Fibroblast of the aortic adventitia (primary cell): Measurements from ENCODE around the gene TELO2. TPM values are rescaled to one million over a fixed set of nuclear protein-coding genes. Genes with fewer than 3 reads are reported as not detected.

Experiments used
- DNase-seq: peaks from one replicate; pipeline ENCODE4 v3.0.0-alpha.2; 2010; ENCODE audit warnings: low read depth
- H3K4me3 ChIP-seq: 2 replicates; pipeline ENCODE4 v1.5.1; 2011; ENCODE audit warnings: low read depth, mild to moderate bottlenecking, control low read depth, low read length, moderate library complexity
- CTCF ChIP-seq: IDR thresholded peaks from 2 replicates; pipeline ENCODE4 v1.5.1; 2011; ENCODE audit warnings: mild to moderate bottlenecking, low read length, control low read depth, inconsistent platforms; ENCODE audit not compliant: insufficient read depth
- total RNA-seq: library from RNA; depleted of rRNA; stranded (reverse); fragments of >200 nt; gene quantifications from 2 replicates; pipeline ENCODE4 v1.2.3, GENCODE V29; 2012; ENCODE audit warnings: low replicate concordance

Gene TELO2
- total RNA-seq, 1 donor, result 23.5 TPM

DNA sequence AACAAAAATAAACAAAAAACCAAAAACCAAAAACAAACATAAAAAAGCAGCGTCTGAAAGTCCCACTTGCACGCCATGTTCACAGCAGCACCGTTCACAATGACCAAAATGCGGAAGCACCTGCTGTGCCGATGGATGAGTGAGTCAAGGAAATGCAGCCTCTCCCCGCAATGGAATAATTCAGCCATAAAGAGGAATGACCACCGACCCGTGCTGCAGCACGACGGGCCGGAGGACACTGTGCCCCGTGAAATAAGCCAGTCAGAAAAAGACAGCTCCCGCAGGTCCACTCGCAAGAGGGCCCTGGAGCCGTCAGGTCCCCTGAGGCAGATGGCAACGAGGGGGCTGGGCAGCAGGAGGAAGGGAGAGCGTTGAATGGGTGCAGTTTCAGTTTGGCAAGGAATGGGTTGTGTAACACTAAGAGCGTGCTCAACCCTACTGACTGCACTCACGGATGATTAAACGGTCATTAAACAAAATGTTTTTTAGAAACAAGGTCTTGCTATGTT is 23.4 kb upstream of the TELO2 start:
- no peak for TF ChIP-seq CTCF
- H3K4me3 ChIP-seq, result no peak overlapping the region
- no peak for DNase-seq

DNA sequence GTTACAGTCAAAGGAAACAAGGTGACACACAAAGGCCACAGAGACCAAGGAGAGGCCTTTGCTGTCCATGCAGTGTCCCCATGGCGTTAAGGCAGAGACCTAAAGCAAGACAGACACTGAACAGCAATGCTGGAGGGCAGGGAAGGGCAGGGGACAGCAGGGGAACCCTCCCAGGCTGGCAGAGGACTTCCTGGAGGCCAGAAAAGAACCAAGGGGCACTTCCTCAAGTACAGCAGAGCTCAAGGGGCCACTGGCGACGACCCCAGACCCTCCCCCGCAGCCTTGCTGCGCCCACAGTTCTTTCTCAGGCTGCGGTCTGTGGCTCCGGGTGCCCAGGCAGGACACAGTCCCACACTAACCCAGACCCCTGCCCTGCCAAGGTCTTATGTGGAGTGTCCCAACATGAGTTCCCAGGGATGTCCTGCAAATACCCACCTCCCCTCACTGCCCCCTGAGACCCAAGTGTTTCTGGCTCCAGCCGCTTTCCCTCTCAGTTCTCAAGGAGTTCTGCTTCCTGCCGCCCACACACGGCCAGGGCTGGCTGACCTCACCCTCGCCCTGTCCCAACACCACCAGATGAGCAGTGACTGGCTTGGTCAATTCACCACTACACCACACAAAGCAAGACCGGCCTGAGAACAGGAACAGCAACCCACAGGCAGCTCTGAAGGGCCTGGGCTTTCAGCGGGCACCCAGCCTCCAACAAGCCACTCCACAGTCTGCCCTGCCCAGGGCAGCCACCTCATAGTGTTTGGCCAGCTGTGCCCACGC is 22.5 kb upstream of the TELO2 start:
- TF ChIP-seq CTCF, result no peak
- no peak for DNase-seq
- no peak overlapping the region for H3K4me3 ChIP-seq

DNA sequence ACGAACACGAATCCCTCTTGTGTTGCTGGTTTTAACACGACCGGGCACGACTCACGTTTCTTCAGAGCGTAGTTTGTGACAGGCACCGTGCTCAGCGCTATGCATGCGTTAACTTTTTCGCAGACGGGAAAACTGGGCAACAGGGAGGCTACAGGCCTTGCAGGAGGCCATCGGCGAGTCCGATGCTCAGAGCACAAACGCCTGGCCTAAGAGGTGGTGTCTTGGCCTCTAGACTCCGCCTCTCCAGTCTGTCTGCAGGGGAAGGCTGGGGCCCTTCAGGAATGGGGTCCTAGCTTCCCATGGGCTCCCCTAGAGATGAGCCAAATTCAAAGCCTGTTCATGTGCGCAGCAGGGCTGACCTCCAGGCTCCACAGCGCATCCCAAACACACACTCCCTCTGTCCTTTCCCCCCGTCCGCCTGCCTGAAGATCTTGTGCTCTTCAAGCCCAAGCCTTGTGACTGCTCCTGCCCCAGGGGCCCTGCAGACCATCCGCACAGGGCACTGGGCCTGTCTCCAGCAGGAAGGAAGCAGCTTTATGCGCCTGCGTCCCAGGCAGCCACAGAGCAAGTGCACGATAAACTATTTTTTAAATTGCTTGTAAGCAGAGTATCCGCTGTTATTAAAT is 21.5 kb upstream of the TELO2 start:
- no peak overlapping the region for H3K4me3 ChIP-seq
- TF ChIP-seq CTCF, result no peak
- DNase-seq, result no peak

GRCh38 chr16:1472974-1473373 is 20.2 kb upstream of the TELO2 start:
- H3K4me3 ChIP-seq, result peak overlapping the region; percentile 28
- TF ChIP-seq CTCF, result no peak
- DNase-seq, result no peak

GRCh38 chr16:1474082-1474795 is 18.9 kb upstream of the TELO2 start:
- peak; percentile 23 for DNase-seq
- TF ChIP-seq CTCF, result no peak
- H3K4me3 ChIP-seq, result peak overlapping the region; percentile 87

- H3K4me3 ChIP-seq, result peak within 1 kb of the TSS; percentile 87
- TF ChIP-seq CTCF, result no peak
- peak; percentile 79 for DNase-seq
Observed at GRCh38 chr16:1474796-1475551, 18.2 kb upstream of the TELO2 start, which contains the start of gene CLCN7. CLCN7 (minus strand) TSS chr16:1475028; CDS start chr16:1474974, 54 bp downstream.
